KBM-7 (cell line): ENCODE results near the gene RFFL.
"Not testable (repeated sequence)": the region's sequence is repeated elsewhere in the genome, so short reads cannot be mapped to it uniquely, and the experiment has no call there.

ENCODE experiments used
- DNase-seq: peaks from one replicate; pipeline ENCODE4 v3.0.0-alpha.2; 2015
- in situ Hi-C: fragments of 300-500 bp; cut with MboI; formaldehyde crosslinking; loops from 2 replicates; pipeline ENCODE4 v1.14.3; 2020; ENCODE audit warnings: low sequenced_read_pairs, low pct_unique_long_range_greater_than_20kb, mixed read lengths

RFFL gene

DNA sequence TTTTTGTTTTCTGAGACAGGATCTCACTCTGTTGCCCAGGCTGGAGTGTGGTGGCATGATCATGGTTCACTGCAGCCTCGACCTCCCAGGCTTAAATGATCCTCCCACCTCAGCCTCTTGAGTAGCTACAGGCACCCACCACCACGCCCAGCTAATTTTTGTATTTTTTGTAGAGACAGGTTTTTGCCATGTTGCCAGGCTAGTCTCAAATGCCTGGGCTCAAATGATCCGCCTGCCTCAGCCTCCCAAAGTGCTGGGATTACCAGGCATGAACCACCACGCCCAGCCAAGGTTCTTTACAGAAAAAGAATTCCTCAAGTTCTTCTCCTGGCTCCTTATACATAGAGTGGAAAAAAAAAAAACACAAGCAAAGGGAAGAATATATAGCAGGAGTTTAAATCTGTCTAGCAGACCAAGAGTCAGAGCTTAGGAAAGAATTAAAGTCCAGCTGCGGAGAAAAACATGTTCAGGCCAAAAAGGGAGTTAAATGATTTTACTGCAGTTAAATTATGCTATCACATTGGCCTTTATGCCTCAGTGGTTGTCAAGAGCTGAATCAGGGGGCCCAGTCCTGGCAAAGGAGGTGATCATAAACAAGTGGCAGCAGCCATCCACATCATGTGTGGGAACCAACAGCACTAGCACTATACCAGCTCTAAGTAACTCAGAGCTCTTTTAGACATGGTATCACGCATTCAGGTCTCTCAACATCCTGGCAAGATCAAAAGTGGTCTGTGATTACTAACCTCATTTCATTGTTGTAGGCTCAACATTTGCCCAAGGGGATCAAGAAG is 43.9 kb downstream of the RFFL start:
- no peak for DNase-seq
- in situ Hi-C loops, result no loop called here

DNA sequence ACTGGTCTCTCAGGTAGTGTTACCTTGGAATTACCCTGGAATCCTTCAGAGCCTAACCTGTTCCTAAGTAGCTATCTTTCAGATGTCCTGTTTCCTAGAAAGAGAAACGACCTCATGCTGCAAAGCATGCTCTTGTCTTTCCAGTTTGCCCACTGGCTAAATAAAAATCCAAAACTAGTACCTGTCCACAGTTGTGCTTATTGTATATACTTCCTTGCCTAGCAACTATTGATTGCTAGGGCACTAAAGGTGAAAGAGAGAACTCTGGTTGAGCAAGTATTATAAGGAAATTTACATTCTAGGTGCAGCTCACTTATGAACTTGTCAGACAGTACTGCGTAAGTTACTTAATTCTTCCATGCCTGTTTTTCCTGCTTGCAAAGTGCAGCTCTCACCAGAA is 44.7 kb downstream of the RFFL start:
- in situ Hi-C loops, result no loop called here
- DNase-seq, result no peak

- no peak for DNase-seq
- in situ Hi-C loops, result no loop called here
Measured at GRCh38 chr17:35017021-35017420, 46.5 kb downstream of the RFFL start.

GRCh38 chr17:35016369-35016768 is 47.1 kb downstream of the RFFL start:
- no peak for DNase-seq
- in situ Hi-C loops, result no loop called here

DNA sequence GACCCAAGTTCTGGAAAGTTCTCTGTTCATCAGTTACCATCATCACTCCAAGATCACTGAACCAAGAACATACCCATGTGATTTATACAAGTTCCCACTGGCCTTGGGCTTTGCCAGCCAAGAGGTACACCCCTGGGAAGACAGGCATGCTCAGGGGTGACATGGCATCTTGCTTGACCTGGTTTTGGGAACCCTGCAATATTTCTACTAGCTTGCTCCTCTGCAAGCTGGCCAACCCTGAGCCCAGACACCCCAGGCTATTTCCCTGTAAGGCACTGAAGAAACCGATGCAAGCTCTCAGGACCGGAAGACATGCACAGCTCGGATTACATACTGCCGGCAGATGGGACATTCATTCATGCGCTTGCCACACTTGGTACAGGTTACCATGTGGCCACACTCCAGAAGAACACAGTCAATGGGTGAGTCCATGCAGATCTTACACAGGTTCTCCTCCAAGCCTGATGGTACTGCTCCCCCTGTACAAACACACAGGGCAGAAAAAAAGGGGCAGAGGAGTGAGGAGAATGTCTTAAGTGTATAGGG is 51.8 kb downstream of the RFFL start:
- no peak for DNase-seq
- in situ Hi-C loops, result no loop called here

- in situ Hi-C loops, result no loop called here
- no peak for DNase-seq
Measured at GRCh38 chr17:35010093-35010492, 53.4 kb downstream of the RFFL start.

GRCh38 chr17:35006961-35007360 is 56.5 kb downstream of the RFFL start:
- DNase-seq, result no peak
- in situ Hi-C loops, result no loop called here

DNA sequence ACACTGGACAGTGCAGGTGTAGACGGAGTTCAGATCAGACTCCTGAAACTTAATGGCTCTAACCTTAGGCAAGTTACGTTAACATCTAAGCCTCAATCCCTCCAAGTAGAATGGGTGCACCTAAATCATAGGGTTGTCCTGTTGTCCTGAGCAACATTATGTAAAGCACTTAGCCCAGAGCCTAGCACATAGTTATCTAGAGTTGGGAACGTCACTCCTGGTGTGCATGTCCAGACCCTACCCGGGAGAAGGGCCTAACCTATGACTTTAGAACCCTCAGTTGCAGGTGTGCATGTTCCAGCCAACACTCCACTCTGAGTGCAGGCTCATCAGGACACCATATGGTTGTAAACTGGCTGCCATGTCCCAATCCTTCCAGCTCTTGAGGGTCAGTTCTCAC is 57.2 kb downstream of the RFFL start:
- in situ Hi-C loops, result no loop called here
- no peak for DNase-seq

- no peak for DNase-seq
- in situ Hi-C loops, result no loop called here
Measured at GRCh38 chr17:35003778-35004177, 59.7 kb downstream of the RFFL start.

DNA sequence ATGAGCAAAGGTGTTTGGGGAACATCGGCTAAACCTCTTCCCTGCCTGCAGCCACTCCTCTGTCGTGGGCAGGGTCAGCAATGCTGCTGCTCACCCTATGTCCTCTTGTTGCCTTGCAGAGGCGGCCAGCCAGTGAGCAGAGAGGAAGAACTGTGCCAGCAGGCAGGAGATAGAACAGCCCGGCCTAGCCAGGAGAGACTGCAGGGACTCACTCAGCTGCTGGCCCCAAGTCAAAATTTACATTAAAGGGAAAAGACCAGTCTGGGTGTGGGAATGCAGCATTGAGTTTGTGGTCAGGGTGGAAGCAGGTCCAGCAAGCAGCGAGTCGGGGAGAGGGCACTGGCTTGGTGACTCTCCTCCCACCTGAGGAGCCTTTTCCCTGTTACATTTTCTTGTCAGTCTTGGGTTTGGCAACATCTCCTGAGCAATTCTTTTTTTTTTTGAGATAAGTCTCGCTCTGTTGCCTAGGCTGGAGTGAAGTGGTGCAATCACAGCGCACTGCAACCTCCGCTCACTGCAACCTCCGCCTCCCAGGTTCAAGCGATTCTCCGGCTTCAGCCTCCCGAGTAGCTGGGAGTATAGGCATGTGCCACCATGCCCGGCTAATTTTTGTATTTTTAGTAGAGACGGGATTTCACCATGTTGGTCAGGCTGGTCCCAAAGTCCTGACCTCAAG is 60.5 kb downstream of the RFFL start:
- in situ Hi-C loops, result no loop called here
- DNase-seq, result no peak

GRCh38 chr17:35001549-35001948 is 62.0 kb downstream of the RFFL start:
- DNase-seq, result no peak
- in situ Hi-C loops, result no loop called here

DNA sequence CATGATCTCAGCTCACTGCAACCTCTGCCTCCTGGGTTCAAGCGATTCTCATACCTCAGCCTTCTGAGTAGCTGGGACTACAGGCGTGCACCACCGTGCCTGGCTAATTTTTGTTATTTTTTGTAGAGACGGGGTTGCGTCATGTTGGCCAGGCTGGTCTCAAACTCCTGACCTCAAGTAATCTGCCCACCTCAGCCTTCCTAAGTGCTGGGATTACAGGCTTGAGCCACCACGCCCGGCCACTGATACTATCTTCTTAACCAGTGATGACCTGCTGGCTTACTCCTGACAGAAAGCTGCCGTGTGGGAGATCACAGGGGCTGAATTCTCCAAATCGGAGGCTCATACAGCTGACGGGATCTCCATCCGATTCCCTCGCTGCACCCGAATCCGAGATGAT is 62.5 kb downstream of the RFFL start:
- in situ Hi-C loops, DNase-seq: not testable (repeated sequence)

- DNase-seq, result no peak
- in situ Hi-C loops, result no loop called here
Measured at GRCh38 chr17:34999456-34999855, 64.1 kb downstream of the RFFL start.

DNA sequence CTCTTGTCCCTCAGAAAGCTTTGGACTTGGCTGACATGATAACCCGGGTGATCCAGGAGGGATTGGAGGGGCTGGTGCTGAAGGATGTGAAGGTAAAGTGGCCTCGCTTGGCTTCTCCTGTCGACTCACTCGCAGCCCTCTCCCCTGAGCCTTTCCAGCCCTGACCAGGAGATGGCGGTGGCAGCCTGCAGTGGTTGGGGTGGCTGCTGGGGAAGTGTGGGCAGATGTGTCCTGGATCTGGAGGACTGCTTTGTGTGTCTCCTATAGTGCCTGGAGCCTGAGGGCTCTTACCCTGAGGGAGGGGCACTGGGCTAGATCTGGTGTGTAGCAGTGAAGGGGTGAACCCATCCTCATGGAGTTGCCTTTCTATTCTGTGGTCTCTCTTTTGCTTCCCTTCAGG is 65.3 kb downstream of the RFFL start:
- in situ Hi-C loops, result no loop called here
- DNase-seq, result peak; percentile 87

DNA sequence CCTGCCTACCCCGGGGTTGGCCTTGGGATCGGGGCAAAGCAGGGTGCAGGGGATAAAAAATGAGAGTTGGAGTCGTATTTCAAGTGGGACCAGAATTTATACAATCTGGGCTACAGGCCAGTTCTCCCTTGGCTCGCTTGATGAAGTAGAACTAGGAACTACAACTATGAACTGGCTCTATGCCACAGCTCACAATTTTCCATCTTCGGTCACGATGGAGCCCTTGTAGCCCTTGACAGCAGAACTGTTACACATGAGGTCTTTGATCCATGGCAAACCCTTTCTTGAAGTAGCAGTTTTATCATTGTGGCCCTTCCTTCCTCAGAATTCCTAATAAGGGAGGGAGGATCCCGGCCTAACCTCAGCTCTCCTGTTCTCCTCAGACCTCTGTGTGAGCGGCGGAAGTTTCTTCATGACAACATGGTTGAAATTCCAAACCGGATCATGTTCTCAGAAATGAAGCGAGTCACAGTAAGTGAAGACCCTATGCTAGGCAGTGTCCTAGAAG is 66.1 kb downstream of the RFFL start:
- DNase-seq, result no peak
- in situ Hi-C loops, result no loop called here

DNA sequence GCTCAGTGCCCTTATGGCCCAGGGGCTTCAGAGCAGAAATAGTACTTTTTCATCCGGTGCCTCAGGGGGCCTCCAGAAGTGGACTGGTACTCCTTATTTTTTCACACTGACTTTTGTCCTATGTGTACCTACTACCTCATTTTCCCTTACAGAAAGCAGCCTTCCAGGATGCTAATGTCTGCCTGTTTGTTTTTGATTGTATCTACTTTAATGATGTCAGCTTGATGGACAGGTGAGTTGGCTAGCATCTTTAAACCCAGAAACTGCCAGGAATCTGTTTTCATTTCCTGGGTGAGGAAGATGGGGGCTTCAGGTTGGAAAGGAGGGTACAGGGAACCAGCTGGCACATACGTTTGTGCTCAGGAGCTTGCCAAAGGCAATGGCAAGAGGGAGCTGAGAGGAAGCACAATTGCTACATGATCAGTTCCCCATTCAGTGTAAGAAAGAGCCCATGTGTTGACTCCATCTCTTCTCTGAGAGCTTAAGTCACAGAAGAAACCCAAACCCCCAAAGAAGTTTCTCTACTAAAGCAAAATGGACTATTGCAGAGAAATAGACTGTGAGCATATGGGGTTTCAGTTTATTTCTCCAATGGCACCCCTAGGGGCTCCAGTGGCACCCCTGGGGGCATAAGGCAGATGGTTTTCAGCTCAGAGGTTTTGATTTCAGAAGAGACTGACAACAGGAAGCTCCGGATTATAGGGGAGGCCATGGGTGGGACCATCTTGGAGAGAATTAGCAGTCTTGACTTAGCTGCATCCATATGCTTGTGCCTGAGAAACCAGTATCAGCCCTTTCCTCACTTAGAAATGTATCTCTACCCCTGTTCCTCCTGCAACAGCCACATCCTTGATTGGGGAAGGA is 66.9 kb downstream of the RFFL start:
- no peak for DNase-seq
- in situ Hi-C loops, result no loop called here

DNA sequence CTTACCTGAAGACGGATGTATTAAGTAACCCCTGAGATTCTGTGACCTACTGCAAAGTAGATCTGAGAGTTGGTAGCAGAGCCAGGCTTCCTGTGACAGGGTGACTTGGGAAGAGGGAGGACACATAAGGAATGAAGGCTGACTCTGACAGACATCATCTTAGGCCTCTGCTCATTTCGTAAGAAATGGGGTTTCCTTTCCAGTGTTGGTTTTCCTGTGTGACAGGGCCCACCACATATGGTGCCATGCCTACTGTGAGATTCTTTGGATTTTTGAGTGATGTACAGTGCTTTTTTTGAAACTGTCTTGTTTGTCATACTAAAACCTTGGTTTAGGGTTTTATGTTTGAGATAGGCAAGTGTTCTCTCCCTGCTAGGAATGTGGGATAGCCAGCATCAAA is 70.5 kb downstream of the RFFL start:
- no peak for DNase-seq
- in situ Hi-C loops, result no loop called here

DNA sequence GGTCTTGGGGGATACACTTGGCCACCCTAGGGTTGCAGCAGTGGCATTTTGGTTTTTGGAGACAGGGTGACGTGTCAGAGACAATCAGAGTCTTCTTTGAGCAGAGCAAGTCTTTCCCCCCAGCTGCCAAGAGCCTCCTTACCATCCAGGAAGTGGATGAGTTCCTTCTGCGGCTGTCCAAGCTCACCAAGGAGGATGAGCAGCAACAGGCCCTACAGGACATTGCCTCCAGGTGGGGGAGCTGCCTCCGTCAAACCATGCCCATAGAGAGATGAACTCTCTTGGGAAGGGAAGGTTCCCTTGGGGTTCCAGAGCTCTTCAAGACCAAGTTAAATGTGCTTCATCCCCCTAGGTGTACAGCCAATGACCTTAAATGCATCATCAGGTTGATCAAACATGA is 71.9 kb downstream of the RFFL start:
- in situ Hi-C loops, result no loop called here
- no peak for DNase-seq

- in situ Hi-C loops, result no loop called here
Measured at GRCh38 chr17:34990921-34991365, 72.6 kb downstream of the RFFL start.

More at GRCh38 chr17:34990921-34991365, 72.6 kb downstream of the RFFL start:
- DNase-seq, result no peak
